HG02970 (cell line): ENCODE results near the gene MYRFL.
"Not testable (repeated sequence)": the region's sequence is repeated elsewhere in the genome, so short reads cannot be mapped to it uniquely, and the experiment has no call there.

ENCODE experiments used
- ATAC-seq: cut with Tn5 transposase; IDR thresholded peaks from one replicate; pipeline ENCODE4 v1.9.1; 2021; ENCODE audit warnings: mild to moderate bottlenecking, moderate library complexity, moderate number of reproducible peaks; ENCODE audit not compliant: unreplicated experiment, low FRiP score

MYRFL gene

DNA sequence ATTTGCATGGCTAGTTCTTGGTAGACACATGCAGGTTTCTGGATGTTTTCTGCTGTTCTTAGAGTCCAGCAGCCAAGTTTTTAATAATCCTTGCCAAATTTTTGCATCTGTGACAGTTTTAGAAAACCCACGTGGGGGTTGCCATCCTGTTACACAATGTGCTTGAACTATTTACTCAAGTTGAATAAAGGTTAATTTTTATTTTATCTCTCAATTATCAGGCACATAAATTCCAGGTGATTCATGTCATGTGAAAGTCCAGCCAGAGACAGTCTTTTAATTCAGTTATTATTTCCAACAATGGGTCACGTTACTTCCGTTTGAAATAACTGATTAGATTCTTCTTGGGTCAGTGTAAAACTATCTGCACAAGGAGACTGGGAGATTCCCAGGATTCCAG, 15.7 kb downstream of the MYRFL start:
- ATAC-seq: no peak

DNA sequence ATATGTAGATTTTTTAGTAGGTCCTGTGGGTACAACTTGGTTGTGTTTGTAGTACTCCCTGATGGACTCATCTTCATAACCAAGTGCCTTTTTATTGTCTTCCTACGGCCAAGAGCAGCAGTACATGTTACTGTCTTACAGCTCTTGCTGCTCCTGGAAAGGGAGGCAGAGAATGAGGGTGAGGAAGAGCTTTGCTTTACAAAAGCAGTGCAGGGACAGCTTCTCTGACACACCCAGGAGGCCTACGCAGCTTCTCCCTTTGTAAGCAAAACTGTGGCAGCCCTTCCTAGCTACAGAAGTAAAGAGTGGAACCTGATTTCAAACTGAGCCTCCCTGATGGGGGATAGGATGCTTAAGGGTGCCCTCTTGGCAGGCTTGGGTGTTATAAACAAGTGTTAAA, 18.6 kb downstream of the MYRFL start:
- ATAC-seq: no peak

DNA sequence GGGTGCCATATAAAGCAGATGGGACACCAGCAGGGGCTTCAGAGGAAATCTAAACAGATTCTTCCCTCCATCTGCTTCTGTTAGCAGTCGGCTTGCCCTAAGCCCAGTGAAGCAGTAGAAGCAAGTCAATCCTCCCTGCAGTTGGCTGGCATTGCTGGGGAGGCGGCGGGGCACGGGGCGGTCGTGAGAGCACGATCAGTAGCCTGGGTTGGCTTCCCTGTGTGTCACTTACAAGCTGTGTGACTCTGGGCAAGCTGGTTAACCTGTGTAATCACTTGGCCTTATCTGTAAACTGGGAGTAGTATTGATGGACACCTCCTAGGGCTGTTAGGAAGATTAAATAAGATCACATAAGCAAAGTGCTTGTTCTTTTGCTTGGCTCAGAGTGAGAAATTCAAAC, 19.4 kb downstream of the MYRFL start:
- ATAC-seq: no peak

DNA sequence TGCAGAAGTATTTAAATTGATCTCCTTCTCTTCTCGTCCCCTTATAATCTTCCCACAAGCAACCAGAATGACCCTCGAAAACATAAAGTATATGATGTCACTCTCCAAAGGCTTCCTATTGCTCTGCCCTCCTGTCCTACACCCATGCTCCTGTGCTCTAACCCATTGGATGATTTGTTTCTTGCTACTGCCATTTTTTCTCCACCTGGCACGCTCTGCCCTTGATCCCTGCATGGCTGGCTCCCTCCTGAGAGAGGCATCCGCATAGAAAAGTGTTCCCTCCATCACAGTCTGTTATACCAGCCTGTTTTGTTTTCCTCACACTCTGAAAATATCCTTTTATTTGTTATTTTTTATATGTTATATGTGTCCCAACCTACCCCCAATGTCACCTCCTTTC, 19.8 kb downstream of the MYRFL start:
- no peak for ATAC-seq

DNA sequence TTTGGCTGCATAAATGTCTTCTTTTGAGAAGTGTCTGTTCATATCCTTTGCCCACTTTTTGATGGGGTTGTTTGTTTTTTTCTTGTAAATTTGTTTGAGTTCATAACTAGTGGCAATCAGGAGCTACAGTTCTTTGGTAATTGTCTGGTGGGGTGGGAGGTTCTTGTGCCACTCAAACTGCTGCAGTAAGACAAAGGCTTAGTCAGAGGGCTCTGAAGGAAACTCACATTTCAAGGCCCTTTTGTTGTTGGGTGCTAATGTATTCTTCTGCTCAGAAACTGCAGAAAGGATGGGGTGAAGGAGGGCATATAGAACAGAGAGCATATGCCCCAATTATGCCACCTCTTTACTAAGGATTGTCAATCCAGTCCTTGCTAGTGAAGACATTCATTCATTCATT, 21.9 kb downstream of the MYRFL start:
- ATAC-seq: no peak

DNA sequence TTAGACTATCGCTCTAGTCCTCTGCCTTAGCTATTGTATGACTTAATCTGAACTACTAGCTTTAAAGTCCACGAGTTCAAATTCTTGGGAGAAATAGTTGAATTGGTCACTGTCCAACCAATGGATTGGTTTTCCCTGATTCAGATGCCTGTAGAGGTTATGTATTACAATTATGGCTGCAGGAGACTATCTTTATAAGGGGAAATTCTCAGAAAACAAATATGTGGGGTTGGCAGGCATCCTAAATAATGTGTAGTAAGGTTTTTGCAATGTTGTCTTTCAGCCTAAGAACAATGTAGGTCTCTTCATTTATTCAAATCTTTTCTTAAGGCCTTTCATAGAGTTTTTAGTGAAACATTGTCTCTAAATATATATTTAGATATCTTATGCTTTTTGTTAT, 26.9 kb downstream of the MYRFL start:
- no peak for ATAC-seq

DNA sequence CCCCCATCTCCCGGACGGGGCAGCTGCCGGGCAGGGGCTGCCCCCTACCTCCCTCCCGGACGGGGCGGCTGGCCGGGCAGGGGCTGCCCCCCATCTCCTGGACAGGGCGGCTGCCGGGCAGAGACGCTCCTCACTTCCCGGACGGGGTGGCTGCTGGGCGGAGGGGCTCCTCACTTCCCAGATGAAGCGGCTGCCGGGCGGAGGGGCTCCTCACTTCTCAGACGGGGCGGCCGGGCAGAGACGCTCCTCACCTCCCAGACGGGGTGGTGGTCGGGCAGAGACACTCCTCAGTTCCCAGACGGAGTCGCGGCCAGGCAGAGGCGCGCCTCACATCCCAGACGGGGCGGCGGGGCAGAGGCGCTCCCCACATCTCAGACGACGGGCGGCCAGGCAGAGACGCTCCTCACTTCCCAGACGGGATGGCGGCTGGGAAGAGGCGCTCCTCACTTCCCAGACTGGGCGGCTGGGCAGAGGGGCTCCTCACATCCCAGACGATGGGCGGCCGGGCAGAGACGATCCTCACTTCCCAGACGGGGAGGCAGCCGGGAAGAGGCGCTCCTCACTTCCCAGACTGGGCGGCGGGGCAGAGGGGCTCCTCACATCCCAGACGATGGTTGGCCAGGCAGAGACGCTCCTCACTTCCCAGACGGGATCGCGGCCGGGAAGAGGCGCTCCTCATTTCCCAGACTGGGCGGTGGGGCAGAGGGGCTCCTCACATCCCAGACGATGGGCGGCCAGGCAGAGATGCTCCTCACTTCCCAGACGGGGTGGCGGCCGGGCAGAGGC, 28.3 kb downstream of the MYRFL start:
- ATAC-seq: not testable (repeated sequence)

DNA sequence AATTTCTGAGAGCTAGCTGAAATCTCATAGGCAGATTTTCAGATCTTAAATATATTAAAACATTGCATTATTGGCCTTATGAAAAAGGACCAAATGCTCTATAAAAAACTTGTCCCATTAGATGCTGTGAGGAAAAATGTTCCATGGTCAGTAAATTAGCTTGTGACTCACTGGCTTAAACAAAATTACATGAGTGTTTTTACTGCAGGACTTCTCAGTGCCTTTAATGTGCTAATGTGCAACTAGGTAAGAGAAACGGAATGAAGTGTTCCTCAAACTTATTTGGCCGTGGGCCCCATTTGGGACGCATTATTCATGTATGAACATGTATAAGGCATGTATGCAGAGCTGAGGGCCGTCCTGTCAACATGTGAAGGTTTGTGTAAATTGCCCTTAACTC, 41.7 kb downstream of the MYRFL start:
- no peak for ATAC-seq

DNA sequence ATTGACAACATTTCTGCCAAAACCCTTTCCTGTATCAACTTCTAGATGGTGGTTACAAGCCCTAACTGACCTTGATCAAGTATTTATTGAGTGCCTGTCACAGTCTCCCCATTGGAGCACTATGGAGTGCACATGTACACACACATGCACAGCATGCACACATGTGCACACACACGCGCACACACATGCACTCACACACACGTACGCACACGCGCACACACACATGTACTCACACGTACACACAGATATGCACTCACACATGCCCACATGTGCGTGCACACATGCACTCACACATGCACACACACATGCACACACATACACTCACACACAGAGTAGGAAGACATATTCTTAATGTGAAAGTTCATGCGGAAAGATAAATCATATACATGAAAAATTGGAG, 43.7 kb downstream of the MYRFL start:
- ATAC-seq: no peak

DNA sequence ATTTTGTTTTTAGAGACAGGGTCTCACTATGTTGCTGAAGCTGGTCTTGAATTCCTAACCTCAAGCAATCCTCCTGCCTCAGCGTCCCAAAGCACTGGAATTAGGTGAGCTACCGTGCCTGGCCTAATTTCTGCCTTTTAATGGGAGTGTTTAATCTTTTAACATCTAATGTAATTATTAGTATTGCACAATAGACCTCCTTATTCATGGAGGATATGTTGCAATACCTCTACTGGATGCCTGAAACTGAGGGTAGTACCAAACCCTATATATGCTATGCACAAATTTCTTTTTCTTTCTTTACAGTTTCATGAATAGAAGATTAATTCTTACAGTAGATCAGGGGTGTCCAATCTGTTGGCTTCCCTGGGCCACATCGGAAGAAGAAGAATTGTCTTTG, 47.8 kb downstream of the MYRFL start:
- ATAC-seq: no peak

DNA sequence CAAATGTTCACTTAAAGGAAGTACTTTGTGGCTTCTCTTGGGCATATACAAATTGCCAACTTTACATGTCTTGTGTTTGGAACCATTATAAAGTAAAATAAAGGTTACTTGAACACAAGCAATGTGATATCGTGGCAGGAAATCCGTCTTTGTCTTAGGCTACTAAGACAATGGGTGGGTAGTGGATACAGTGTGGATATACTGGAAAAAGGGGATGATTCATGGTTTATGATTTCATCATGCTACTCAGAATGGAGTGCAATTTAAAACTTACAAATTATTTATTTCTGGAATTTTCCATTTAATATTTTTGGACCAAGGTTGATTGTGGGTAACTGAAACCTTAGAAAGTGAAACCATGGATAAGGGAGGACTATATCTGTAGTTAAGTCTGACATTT, 48.4 kb downstream of the MYRFL start:
- ATAC-seq: no peak

DNA sequence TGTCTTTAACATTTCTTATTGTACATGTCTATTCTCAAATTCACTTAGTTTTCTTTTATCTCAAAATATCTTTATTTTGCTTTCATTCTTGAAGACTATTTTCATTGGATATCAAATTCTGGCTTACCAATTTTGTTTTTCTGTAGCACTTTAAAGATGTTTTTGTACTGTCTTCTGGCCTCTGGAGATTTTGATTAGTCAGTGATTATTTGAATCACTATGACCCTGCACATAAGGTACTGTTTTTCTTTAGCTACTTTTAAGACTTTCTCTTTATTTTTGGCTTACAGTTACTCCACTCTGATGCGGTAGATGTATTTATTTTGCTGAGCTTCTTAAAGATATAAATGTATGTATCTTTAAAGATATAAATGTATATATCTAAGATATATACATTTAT, 49.6 kb downstream of the MYRFL start:
- ATAC-seq: no peak

DNA sequence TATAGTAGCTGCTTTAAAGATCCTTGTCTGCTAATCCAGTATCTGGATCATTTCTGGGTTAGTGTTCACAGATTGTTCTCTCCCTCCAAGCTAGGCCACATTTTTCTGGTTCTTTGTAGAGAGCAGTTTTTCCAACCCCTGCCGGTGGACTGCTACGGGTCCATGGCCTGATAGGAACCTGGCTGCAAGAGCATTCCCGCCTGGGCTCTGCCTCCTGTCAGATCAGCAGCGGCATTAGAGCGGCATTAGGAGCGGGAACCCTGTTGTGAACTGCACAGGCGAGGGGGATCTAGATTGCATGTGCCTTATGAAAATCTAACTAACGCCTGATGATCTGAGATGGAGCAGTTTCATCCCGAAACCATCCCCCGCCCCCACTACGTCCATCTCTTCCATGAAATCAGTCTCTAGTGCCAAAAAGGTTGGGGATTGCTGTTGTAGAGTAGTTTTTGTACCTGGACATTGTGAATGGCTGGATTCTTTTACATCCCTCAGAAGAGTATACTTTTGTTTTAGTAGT, 50.4 kb downstream of the MYRFL start:
- no peak for ATAC-seq

DNA sequence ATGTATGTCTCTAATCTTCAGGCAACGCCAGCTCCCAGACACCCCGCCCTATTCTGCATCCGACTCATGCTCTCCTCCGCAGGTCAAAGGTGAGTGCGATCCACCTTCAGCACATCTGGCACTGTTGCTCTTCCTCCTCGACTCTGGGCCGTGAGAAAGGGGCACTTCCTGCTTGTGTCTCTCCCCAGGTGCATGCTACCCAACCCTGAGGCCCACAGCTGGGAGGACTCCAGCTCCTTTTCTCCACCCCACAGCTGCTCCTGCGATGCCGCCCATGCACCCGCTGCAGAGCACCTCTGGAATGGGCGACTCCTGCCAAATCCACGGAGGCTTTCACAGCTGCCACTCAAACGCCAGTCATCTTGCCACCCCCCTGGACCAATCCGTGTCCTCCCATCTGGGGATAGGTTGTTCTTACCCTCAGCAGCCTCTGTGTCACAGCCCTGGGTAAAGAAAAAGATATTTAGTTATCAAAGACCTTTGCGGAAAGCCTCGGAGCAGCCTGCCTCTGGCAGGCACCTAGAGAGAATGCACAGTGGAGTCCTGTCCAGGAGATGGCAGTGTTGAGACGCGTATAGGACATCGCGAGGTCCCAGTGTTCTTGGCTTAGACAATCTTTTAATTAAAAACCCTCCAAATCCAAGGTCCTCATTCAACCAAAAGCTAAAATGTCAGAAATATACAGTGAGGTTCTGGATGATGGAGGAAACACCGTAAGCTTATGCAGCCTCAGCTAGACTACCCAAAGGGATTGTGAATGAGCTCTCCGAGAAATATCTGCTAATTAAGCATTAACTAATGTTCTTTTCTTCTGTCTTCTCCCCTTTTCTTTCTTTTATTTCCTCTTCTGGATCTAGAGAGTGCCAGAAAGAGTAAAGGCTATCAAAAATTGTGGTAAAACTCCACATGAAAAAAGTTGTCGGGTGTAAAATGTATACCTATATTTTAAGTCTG, 54.3 kb downstream of the MYRFL start:
- ATAC-seq: peak; percentile 86

DNA sequence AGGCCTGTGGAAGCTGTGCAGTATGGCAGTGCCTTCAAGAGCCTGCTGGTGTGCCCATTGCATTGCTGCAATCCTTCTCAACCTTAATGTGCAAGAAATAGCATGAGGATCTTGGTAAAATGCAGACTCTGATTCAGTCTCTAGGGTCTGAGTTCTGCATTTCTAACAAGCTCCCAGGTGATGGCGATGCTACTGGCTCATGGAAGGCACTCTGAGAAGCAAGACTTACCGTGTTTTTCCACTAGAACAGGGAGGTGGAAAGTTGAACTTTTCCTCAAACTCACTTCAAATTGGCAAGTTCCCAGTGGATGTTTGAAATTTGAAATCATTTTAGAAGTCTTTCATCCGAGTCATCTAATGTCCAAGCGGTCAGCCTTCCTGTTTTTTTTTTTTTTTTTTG, 55.5 kb downstream of the MYRFL start:
- ATAC-seq: no peak

DNA sequence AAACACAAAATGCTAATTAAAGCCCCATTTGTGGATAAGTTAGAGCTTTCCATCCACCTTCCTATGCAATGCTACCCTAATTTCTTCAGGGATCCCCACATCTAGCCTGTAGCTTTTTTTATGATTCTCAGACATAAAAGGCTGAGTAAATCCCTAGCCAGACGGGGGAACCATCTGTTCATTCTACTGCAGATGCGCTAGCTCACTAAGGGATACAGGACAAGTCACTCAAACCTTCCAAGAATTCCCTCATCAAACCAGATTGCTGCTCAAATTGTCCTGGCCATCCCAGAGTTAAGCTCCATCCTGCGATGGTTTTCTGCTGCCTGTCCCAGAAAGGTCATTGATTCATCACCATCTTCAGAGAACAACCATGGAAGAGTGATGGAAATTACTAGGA, 56.7 kb downstream of the MYRFL start:
- ATAC-seq: no peak

DNA sequence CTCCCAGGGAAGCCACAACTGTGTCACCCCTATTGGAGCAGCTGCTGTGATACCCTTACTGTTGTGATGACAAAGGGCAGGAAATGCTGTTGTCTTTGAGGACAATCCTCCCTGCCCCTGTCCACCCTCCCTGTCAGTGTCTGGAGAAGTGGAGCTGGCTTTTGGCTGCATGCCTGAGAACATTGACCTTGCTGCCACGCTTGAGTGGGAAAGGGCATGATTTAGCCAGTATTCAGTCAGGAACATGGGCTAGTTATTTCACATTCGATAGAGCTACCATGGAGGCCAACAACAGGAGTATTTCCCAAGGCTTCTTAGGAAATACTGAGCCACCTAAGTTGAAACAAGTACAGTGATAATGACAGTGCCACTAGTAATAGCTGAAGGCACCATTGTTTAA, 59.4 kb downstream of the MYRFL start:
- no peak for ATAC-seq

DNA sequence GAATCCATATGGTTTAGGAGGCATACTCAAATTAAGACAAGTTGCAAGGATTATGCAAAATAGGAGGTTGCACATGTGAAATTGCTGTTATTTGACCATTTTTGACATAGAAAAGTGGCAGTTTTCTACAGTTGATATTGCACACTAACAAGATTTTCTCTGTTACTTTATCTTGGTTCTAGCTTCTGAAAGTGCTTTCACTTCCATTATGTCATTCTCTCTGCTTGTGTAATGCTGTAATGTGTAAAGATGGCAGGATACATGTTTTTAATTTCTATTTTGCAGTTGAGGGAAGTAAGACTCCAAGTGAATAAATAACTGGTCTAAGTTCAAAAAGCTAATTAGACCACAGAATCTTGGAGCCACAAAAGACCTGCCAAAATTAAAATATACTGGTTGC, 60.6 kb downstream of the MYRFL start:
- ATAC-seq: no peak

DNA sequence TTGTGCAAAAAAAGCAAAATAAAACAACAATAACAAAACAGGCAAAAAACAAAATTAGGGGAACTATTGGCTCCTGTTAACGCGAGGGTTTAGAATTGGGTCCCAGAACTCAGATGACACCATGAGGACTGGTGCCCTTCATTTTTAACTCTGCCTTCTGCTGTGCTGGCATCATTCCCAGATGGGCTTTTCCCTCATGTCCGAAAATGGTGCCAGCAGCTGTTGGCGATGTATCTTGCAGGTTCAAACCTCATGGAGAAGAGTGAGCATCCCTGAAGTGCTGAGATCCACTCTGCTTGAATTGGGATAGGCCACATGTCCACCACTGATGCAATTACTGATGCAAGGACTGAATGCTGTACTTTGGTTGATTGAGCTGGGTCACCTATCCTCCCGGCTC, 61.1 kb downstream of the MYRFL start:
- ATAC-seq: no peak

DNA sequence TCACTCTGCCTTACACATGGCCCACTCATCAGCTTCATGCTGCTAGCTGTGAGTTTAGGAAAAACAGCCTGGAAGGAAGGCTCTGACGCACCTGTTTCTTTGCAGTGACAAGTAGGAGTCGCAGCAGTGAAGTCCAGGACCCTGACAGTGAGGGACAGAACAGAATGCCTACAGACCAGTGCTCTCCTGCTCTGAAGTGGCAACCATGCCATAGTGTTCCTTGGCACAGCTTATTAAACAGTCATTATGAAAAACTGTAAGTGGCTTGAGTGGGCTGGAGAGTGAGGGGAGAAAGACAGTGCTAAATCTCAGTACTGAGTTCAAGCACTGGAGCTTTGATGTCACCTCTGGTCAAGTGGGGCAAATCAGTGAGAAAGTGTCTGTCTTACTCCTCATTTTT, 61.7 kb downstream of the MYRFL start:
- no peak for ATAC-seq

DNA sequence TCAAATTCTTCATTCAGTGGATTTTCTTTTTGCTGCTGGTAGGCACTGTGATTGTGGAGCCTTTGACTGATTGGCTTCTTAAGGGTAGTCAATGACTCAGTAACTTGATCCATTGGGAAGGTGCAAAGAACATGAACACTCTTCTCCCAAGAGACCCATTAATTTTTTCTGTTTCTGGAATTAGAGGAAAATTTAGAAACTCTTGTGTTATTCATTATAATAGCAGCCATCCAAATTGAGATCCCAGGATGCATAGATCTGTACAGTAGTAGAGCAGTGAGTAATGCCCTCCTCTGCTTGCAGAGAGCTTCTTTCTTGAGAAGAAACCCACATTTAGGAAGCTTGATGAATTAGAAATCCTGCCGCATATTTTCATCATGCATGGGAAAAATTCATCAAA, 63.9 kb downstream of the MYRFL start:
- no peak for ATAC-seq
